Articular chondrocyte of knee joint (primary cell): ENCODE data around the gene TAC3. TPM values are rescaled to one million over a fixed set of nuclear protein-coding genes. Genes with fewer than 3 reads are reported as not detected.

Experiments used
- total RNA-seq: library from RNA; depleted of rRNA; stranded (reverse); fragments of >200 nt; gene quantifications from 2 replicates; pipeline ENCODE4 v1.2.3, GENCODE V29; 2012

The TAC3 gene
- total RNA-seq: not detected in 2 replicates

GRCh38 chr12:57016348-57016747, at the start of gene TAC3:
Gene TAC3 (minus strand): TSS chr12:57016529. CDS start chr12:57015797, 732 bp downstream.

GRCh38 chr12:57049890-57050289, 33.6 kb upstream of the TAC3 start, which contains the start of gene MYO1A:
Gene MYO1A (minus strand): TSS chr12:57050129. CDS start chr12:57048323, 1,806 bp downstream.

GRCh38 chr12:57005980-57006808, 10.1 kb downstream of the TAC3 start, which contains the start of gene ZBTB39:
Gene ZBTB39 (minus strand): TSS chr12:57006546. CDS start chr12:57004917, 1,629 bp downstream.

Other genes with a start within 250 kb of the TAC3 start
- gene SDR9C7, start 82.1 kb downstream of the TAC3 start, total RNA-seq: not detected in 2 replicates
- gene RDH16, start 58.9 kb downstream of the TAC3 start, total RNA-seq: 0.11 and 0.13 TPM in 2 replicates
- gene ZBTB39, start 10.0 kb downstream of the TAC3 start, total RNA-seq: 5.1 and 5.2 TPM in 2 replicates
- 0.32 TPM in 1 of 2 replicates, not detected in the other for gene MYO1A, start 33.6 kb upstream of the TAC3 start, total RNA-seq
- gene NEMP1, start 62.3 kb upstream of the TAC3 start, total RNA-seq: 8.5 and 15.5 TPM in 2 replicates
- 37.0 and 46.5 TPM in 2 replicates for gene NAB2, start 72.6 kb upstream of the TAC3 start, total RNA-seq
- 133 and 158 TPM in 2 replicates for gene STAT6, start 94.8 kb upstream of the TAC3 start, total RNA-seq
- gene LRP1, start 112.0 kb upstream of the TAC3 start, total RNA-seq: 495 and 578 TPM in 2 replicates
- gene LRP1-AS, start 131.1 kb upstream of the TAC3 start, total RNA-seq: not detected in 2 replicates
- 4.3 and 5.2 TPM in 2 replicates for gene NXPH4, start 200.3 kb upstream of the TAC3 start, total RNA-seq
- 251 and 302 TPM in 2 replicates for gene SHMT2, start 213.2 kb upstream of the TAC3 start, total RNA-seq
- gene STAC3, start 234.7 kb upstream of the TAC3 start, total RNA-seq: 0.54 and 0.65 TPM in 2 replicates